ENCODE results near the gene IFNLR1. TPM values are rescaled to one million over a fixed set of nuclear protein-coding genes. Genes with fewer than 3 reads are reported as not detected.

Gene IFNLR1
- total RNA-seq, 2 experiments from 2014 or later, result 1.2 to 1.3 TPM

DNA sequence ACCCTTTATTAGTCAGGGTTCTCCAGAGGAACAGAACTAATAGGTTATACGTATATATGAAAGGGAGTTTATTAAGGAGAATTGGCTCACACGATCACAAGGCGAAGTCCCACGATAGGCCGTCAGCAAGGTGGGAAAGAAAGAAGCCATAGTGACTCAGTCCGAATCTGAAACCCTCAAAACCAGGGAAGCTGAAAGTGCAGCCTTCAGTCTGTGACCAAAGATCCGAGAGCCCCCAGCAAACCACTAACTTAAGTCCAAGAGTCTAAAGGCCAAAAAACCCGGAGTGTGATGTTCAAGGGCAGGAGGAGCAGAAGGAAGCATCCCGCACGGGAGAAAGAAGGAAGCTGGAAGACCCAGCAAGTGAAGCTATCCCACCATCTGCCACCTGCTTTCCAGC is 9.9 kb downstream of the IFNLR1 start:
- ATAC-seq (ENCODE audit: poor library complexity), result no peak
- no peaks in the 10 kb centered on the region for H3K36me3 Mint-ChIP-seq (ENCODE audit: low read depth)

DNA sequence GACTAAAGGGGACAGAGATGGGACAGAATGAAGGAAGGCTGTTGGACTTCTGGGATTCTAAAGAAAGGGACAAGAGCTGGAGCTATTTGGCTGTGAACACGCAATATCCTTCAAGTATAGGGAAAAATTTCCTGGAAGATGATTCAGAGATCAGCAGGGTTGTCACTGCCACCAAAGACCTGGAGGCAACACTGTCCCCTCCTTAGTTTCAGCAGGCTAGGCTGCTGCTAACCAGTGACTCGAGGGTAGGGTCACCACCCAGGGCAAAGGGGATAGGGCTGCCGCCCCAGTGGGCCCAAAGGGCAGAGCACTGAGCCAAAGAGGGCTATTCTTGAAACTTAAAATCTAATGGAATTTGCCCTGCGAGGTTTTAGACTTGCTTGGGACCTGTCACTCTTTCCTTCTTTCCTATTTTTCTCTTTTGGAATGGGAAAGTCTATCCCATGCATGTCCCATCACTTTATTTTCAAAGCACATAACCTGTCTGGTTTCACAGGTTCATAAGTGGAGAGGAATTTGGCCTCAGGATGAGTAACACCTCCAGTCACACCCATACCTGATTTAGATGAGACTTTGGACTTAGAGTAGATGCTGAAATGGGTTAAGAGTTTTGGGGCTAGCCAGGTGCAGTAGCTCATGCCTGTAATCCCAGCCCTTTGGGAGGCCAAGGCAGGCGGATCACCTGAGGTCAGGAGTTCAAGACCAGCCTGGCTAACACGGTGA is 11.9 kb downstream of the IFNLR1 start:
- intact Hi-C loops (cut with DNase I, micrococcal nuclease), result no loop called here
- Mint-ChIP-seq H3K27ac (no peak overlapping the region), H3K9me3 (no peaks in the 10 kb centered on the region), H3K27me3 (no peaks in the 10 kb centered on the region), H3K4me1 (ENCODE audit: low read depth) (no peaks in the 10 kb centered on the region), H3K36me3 (ENCODE audit: low read depth) (peaks cover 5% of the 10 kb centered on the region), H3K4me3 (no peak overlapping the region)
- ATAC-seq (ENCODE audit: poor library complexity), result no peak
- no peak for DNase-seq
- CTCF ChIA-PET, result no interaction called here
- Histone ChIP-seq H3K27me3 (ENCODE audit: control insufficient read depth in 1 of 2, insufficient read depth in 2 of 2, low read length in 2 of 2) (no peaks in the 10 kb centered on the region), H3K27ac (ENCODE audit: low read depth in 1 of 2, low read length in 2 of 2) (no peak overlapping the region), H3K36me3 (ENCODE audit: insufficient read depth, low read length) (peaks cover 6% of the 10 kb centered on the region), H3K4me1 (ENCODE audit: insufficient read depth, low read length) (no peaks in the 10 kb centered on the region), H3K9me3 (ENCODE audit: control insufficient read depth in 1 of 2, insufficient read depth in 1 of 2, low read length in 2 of 2) (no peaks in the 10 kb centered on the region), H3K4me3 (ENCODE audit: low read length) (no peak overlapping the region)
- POLR2A ChIA-PET, result no interaction called here
- TF ChIP-seq CTCF (IDR thresholded peaks at IDR 0.05), result no peak

More for the DNA sequence above, 9.9 kb downstream of the IFNLR1 start:
- no peak overlapping the region for H3K27ac Mint-ChIP-seq
- no peak overlapping the region for H3K4me3 Mint-ChIP-seq
- Histone ChIP-seq H3K4me3 (ENCODE audit: low read length) (no peak overlapping the region), H3K27ac (ENCODE audit: low read depth in 1 of 2, low read length in 2 of 2) (no peak overlapping the region), H3K36me3 (ENCODE audit: insufficient read depth, low read length) (peaks cover 6% of the 10 kb centered on the region), H3K4me1 (ENCODE audit: insufficient read depth, low read length) (no peaks in the 10 kb centered on the region), H3K9me3 (ENCODE audit: control insufficient read depth in 1 of 2, insufficient read depth in 1 of 2, low read length in 2 of 2) (no peaks in the 10 kb centered on the region), H3K27me3 (ENCODE audit: control insufficient read depth in 1 of 2, insufficient read depth in 2 of 2, low read length in 2 of 2) (no peaks in the 10 kb centered on the region)
- no peak for TF ChIP-seq CTCF (IDR thresholded peaks at IDR 0.05)
- no peaks in the 10 kb centered on the region for H3K9me3 Mint-ChIP-seq
- no peaks in the 10 kb centered on the region for H3K27me3 Mint-ChIP-seq
- CTCF ChIA-PET, result no interaction called here
- POLR2A ChIA-PET, result no interaction called here
- intact Hi-C loops (cut with DNase I, micrococcal nuclease), result no loop called here
- no peak for DNase-seq
- no peaks in the 10 kb centered on the region for H3K4me1 Mint-ChIP-seq (ENCODE audit: low read depth)

DNA sequence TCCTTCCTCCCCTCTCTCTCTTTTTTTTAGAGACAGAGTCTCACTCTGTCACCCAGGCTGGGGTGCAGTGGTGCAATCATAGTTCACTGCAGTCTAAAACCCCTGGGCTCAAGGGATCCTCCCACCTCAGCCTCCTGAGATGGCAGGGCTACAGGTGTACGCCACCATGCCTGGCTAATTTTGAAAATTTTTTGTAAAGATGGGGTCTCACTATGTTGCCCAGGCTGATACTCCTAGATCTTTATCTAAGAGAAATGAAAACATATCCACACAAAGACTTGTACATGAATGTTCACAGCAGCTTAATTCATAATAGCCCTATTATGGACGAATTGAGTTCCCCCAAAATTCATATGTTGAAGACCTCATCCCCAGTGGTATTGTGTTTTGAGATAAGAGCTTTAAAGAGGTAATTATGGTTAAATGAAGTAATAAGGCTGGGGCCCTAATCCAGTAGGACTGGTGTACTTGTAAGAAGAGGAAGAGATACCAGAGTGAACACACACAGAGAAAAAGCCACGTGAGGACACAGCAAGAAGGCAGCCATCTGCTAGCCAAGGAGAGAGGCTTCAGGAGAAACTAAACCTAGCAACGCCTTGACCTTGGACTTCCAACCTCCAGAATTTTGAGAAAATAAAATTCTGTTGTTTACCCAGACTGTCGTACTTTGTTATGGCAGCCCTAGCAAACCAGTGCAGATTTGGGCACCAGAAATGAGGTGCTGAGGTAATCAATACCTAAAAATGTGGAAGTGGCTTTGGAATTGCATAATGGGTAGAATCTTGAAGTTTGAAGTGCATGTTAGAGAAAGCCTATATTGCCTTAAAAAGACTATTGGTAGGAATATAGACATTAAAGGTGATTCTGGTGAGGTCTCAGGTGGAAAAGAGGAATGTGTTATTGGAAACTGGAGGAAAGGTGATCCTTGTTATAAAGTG is 13.2 kb downstream of the IFNLR1 start:
- Mint-ChIP-seq H3K9me3 (no peaks in the 10 kb centered on the region), H3K4me3 (no peak overlapping the region), H3K4me1 (ENCODE audit: low read depth) (no peaks in the 10 kb centered on the region), H3K27ac (no peak overlapping the region), H3K27me3 (no peaks in the 10 kb centered on the region), H3K36me3 (ENCODE audit: low read depth) (peaks cover 5% of the 10 kb centered on the region)
- intact Hi-C loops (cut with DNase I, micrococcal nuclease), result no loop called here
- Histone ChIP-seq H3K27me3 (ENCODE audit: control insufficient read depth in 1 of 2, insufficient read depth in 2 of 2, low read length in 2 of 2) (no peaks in the 10 kb centered on the region), H3K4me1 (ENCODE audit: insufficient read depth, low read length) (no peaks in the 10 kb centered on the region), H3K36me3 (ENCODE audit: insufficient read depth, low read length) (peaks cover 8% of the 10 kb centered on the region), H3K4me3 (ENCODE audit: low read length) (no peak overlapping the region), H3K27ac (ENCODE audit: low read depth in 1 of 2, low read length in 2 of 2) (no peak overlapping the region), H3K9me3 (ENCODE audit: control insufficient read depth in 1 of 2, insufficient read depth in 1 of 2, low read length in 2 of 2) (no peaks in the 10 kb centered on the region)
- no peak for TF ChIP-seq CTCF (IDR thresholded peaks at IDR 0.05)
- ATAC-seq (ENCODE audit: poor library complexity), result no peak
- ChIA-PET CTCF (no interaction called here), POLR2A (no interaction called here)
- DNase-seq, result no peak
